GM12873 (cell line): ENCODE results near the gene CABP7.
A peak's percentile ranks its signal among the peaks of the same experiment; 100 is the strongest.

Source experiments
- CTCF ChIP-seq: IDR thresholded peaks from 2 replicates; pipeline ENCODE4 v1.5.1; 2012; ENCODE audit warnings: low read depth, mild to moderate bottlenecking, moderate library complexity, low read length, control low read depth; ENCODE audit not compliant: insufficient read depth; ENCODE audit errors: missing control alignments

CABP7 gene

GRCh38 chr22:29726106-29726505 is 6.3 kb downstream of the CABP7 start:
- TF ChIP-seq CTCF: no peak

GRCh38 chr22:29726512-29727130 is 6.8 kb downstream of the CABP7 start:
- TF ChIP-seq CTCF: peak; percentile 6

GRCh38 chr22:29727131-29727523 is 7.3 kb downstream of the CABP7 start:
- peak; percentile 55 for TF ChIP-seq CTCF

- no peak for TF ChIP-seq CTCF
Observed at GRCh38 chr22:29729161-29729560, 9.4 kb downstream of the CABP7 start.

GRCh38 chr22:29731058-29731850 is 11.5 kb downstream of the CABP7 start:
- TF ChIP-seq CTCF: no peak

- no peak for TF ChIP-seq CTCF
Observed at GRCh38 chr22:29732883-29733282, 13.1 kb downstream of the CABP7 start.

- TF ChIP-seq CTCF: no peak
Observed at GRCh38 chr22:29733362-29734201, 13.8 kb downstream of the CABP7 start.
